Measurements from ENCODE around the gene ARHGEF10L.
"Not testable (repeated sequence)": the region's sequence is repeated elsewhere in the genome, so short reads cannot be mapped to it uniquely, and the experiment has no call there.

DNA sequence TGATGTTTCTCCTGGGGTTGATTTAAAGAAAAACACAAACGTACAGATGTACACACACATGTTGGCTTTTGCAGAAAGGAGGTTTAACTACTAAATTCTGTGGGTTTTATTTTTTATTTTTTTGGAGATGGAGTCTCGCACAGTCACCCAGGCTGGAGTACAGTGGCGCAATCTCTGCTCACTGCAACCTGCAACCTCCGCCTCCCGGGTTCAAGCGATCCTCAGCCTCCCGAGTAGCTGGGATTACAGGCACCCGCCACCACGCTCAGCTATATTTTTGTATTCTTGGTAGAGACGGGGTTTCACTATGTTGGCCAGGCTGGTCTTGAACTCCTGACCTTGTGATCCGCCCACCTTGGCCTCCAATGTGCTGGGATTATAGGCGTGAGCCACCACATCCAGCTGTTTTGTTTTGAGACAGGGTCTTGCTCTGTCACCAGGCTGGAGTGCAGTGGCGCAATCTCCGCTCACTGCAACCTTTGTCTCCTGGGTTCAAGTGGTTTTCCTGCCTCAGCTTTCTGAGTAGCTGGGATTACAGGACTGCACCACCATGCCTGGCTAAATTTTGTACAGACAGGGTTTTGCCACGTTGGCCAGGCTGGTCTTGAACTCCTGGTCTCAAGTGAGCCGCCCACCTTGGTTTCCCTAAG, 49.6 kb upstream of the ARHGEF10L start:
- TF ChIP-seq, protein P1, sequence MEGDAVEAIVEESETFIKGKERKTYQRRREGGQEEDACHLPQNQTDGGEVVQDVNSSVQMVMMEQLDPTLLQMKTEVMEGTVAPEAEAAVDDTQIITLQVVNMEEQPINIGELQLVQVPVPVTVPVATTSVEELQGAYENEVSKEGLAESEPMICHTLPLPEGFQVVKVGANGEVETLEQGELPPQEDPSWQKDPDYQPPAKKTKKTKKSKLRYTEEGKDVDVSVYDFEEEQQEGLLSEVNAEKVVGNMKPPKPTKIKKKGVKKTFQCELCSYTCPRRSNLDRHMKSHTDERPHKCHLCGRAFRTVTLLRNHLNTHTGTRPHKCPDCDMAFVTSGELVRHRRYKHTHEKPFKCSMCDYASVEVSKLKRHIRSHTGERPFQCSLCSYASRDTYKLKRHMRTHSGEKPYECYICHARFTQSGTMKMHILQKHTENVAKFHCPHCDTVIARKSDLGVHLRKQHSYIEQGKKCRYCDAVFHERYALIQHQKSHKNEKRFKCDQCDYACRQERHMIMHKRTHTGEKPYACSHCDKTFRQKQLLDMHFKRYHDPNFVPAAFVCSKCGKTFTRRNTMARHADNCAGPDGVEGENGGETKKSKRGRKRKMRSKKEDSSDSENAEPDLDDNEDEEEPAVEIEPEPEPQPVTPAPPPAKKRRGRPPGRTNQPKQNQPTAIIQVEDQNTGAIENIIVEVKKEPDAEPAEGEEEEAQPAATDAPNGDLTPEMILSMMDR (optimal IDR thresholded peaks at IDR 0.05 in 1 of 3, IDR thresholded peaks at IDR 0.05 in 1 of 3, conservative IDR thresholded peaks at IDR 0.05 in 1 of 3; ENCODE audit: extremely low read depth in 1 of 3, insufficient read depth in 2 of 3, low read length in 3 of 3): not testable (repeated sequence)
- not testable (repeated sequence) for TF ChIP-seq EZH2 (IDR thresholded peaks at IDR 0.05; ENCODE audit: low read length)

Measured in keratinocyte (primary cell).